NCI-H1417 (cell line): ENCODE data around the gene PAM16.

Experiments
- DNase-seq, 3 experiments: peaks; one replicate each; lab custom pipeline; 2025; lab: John Stamatoyannopoulos, UW

PAM16 gene

GRCh38 chr16:4298761-4299522, 52.2 kb downstream of the PAM16 start:
- DNase-seq = no peak

- no peak for DNase-seq
Observed at GRCh38 chr16:4297480-4297879, 53.6 kb downstream of the PAM16 start.

GRCh38 chr16:4295581-4295980, 55.5 kb downstream of the PAM16 start:
- DNase-seq = no peak

GRCh38 chr16:4293822-4294457, 57.2 kb downstream of the PAM16 start:
- DNase-seq = peak; percentile 65 to 83 (median 67)

- no peak for DNase-seq
Observed at GRCh38 chr16:4293181-4293716, 57.9 kb downstream of the PAM16 start.

- DNase-seq = no peak
Observed at GRCh38 chr16:4291699-4292098, 59.4 kb downstream of the PAM16 start.
